ENCODE results near the gene ALX1.

DNA sequence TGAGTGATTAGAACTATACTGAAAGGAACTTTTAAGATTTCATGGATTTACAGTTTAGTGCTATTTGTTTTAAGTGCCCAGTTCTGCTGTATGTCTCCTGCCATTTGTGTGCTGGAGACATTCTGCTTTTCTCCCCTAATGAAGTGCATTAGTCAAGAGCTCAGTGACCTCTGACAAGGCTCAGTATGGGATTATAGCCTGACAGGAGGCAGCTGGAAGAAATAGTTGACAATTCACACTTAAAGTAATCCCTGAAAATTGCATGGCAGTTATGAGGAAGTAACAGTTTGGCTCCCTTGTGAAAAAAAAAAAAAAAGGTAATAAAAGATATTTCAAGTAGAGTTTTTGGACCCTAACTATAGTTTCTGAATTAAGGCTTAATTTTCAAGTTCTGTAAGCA lies 70.3 kb downstream of the ALX1 start:
- no peak for TF ChIP-seq CTCF (conservative IDR thresholded peaks at IDR 0.05; ENCODE audit: low read depth, low read length)
- TF ChIP-seq BHLHE40 (IDR thresholded peaks at IDR 0.05; ENCODE audit: low read depth, low read length), result no peak
